GM19328 (cell line): Measurements from ENCODE around the gene DHRS13.
A peak's percentile ranks its signal among the peaks of the same experiment; 100 is the strongest.
"Not testable (repeated sequence)": the region's sequence is repeated elsewhere in the genome, so short reads cannot be mapped to it uniquely, and the experiment has no call there.

Experiments used
- ATAC-seq: cut with Tn5 transposase; IDR thresholded peaks from one replicate; pipeline ENCODE4 v1.9.1; 2021; ENCODE audit warnings: mild to moderate bottlenecking, moderate library complexity; ENCODE audit not compliant: unreplicated experiment

The DHRS13 gene

DNA sequence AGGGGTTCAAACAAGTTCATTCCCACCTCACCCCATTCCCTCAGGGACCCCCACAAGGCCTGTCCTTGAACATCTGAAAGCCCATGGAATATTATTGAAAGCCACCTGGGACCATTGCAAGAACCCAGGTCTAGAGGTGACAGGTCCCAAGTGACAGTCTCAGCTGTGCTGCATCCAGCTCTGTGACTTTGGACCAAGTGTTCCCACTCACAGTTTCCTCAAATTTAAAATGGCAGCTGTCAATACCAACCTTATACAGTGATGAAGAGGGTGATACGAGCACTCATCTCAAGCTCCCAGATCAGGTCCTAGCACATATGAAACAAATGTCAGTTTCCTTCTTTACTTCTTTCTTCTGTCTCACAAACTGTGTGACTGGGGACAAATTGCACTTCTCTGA is 38.9 kb downstream of the DHRS13 start:
- no peak for ATAC-seq

GRCh38 chr17:28862561-28862960 is 40.3 kb downstream of the DHRS13 start:
- ATAC-seq: no peak

GRCh38 chr17:28861393-28862203 is 41.3 kb downstream of the DHRS13 start:
- no peak for ATAC-seq

GRCh38 chr17:28860363-28860808 is 42.5 kb downstream of the DHRS13 start:
- no peak for ATAC-seq

DNA sequence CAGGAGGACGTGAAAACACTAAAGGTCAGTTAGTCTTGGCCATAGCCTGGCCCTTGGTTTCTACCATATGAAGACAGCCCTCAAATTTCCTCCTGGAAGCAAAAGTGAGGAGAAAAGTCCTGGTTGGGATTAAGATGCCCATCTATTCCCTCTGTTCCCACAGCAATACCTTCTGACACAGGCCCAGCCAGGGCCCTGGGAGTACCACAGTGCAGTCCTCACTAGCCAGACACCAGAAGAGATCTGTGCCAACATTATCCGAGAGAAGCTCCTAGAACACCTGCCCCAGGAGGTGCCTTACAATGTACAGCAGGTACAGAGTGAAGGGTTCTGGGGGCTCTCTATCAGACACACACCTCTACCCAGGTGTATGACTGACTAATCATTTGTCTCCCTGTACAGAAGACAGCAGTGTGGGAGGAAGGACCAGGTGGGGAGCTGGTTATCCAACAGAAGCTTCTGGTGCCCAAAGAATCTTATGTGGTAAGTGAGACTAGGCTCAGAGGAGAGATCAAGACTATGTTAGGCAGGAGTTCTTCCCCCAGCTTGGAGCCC is 44.0 kb downstream of the DHRS13 start:
- ATAC-seq: no peak

DNA sequence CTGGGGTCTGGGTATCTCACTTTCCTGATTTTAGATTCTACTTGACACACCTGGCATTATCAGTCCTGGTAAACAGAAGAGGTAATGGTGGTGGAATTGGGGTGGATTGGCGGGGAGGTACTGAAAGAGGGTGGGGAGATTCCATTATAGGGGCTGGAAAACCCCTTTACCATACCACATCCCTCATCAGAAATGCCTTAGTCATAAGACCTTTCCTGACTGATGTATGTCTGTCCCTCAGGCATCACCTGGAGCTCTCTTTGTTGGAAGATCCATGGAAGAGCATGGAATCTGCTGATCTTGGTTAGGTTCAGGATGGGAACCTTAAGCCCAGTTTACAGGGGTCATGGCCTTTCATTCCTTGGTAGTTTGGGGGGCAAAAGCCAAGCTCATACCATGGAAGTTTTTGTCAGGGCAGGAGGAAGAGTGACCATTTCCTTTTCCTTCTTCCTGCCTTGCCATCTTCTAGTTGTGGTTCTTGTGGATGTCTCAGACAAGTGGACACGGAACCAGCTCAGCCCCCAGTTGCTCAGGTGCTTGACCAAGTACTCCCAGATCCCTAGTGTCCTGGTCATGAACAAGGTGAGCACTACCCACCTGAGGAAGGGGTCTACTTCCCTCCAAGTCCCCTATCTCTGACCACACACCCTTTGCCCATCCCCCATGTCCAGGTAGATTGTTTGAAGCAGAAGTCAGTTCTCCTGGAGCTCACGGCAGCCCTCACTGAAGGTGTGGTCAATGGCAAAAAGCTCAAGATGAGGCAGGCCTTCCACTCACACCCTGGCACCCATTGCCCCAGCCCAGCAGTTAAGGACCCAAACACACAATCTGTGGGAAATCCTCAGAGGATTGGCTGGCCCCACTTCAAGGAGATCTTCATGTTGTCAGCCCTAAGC is 44.7 kb downstream of the DHRS13 start:
- no peak for ATAC-seq

DNA sequence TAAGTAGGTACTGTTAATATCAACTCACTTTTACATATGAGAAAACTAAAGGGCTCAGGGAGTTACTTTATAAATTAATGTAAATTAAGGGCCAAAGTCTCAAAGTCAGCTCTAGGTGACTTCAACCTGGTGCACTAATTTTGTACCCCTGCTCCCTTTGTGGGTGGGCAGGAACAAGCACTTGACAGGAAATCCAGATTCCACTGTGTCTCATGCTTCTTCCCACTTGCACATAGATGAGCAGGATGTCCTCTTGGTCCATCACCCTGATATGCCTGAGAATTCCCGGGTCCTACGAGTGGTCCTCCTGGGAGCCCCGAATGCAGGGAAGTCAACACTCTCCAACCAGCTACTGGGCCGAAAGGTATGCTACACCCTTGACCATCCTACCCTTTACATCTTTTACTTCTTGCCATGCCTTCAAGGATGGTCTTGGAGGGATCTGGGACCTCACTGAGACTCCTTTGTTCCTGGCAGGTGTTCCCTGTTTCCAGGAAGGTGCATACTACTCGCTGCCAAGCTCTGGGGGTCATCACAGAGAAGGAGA is 46.8 kb downstream of the DHRS13 start:
- no peak for ATAC-seq

DNA sequence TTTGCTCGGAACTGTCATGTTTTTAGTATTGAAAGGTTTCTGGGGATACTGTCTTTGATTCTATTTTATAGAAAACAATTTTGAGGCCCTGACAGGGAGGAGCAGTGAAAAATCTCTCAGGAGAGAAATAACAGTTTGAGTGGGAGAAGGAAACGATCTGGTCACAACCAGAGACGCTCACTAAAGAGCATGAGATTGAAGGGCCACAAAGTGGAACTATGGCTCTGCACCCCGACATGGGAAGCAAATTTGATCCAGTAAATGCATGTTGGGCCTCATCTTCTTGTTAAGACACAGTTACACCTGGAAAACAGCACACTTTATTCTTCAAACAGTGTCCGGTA is 47.6 kb downstream of the DHRS13 start:
- ATAC-seq: no peak

- peak; percentile 98 for ATAC-seq
These were observed 48.2 kb downstream of the DHRS13 start, which contains the start of gene ERAL1 for GRCh38 chr17:28854457-28855335. Gene ERAL1 (plus strand): TSS chr17:28855016. CDS start chr17:28855035, 19 bp downstream.

GRCh38 chr17:28853295-28853694 is 49.6 kb downstream of the DHRS13 start:
- no peak for ATAC-seq

DNA sequence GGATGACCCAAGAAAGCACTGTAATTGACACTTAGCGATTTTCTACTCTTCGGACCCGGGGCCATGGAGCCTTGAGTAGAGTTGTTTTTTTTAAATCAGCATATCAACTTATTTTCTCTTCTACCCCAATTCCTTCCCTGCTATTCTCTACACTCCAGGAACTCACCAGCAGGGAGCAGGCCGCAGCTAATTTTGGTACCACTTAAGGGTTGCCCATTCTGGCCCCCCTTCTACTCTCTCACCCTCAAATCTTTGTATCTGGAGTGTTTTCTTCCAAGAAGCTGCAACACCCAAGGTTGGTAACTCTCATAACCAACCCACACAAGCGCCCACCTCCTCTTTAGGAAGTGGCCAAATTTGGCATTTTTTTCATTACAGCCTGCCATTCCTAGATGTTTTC is 53.6 kb downstream of the DHRS13 start:
- ATAC-seq: no peak

DNA sequence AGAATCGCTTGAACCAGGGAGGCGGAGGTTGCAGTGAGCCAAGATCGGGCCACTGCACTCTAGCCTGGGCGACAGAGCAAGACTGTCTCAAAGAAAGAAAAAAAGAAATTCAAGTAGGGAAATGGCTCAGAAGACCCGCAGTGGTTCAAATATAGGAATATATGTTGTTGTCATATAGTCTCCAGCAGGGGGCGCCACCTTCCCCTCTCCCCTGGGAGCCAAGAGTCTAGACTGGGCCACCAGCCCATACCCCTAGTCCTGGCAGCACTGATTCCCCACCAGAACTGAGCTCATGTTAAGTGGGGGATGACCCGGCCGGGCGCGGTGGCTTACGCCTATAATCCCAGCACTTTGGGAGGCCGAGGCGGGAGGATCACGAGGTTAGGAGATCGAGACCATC is 54.2 kb downstream of the DHRS13 start:
- not testable (repeated sequence) for ATAC-seq
